ENCODE measurements around the gene MTPN. TPM values are rescaled to one million over a fixed set of nuclear protein-coding genes. Genes with fewer than 3 reads are reported as not detected.

Gene MTPN
- total RNA-seq, 6 experiments from 2014 or later, result 242 to 306 (median 273) TPM

DNA sequence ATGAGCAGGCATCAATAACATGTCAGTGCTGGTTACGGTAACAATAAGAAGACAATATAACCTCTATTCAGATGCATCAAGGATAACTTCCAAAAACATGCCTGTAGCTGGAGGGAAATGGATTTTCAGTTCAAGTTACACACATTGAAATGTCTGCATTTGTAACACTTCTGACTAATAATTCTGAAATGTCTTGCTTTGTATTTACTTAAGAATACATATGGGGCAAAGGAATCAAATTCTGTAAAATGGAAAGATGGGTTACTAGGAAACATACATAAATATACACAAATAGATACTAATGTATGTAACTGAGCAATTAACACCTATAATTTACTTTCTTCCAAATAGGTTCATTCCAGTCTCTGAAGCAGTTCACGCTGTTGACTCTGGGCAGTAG is 18.6 kb upstream of the MTPN start:
- no peak for DNase-seq
- no peak overlapping the region for H3K4me3 Mint-ChIP-seq

GRCh38 chr7:135994466-135995205 is 17.5 kb upstream of the MTPN start:
- Mint-ChIP-seq H3K27ac (no peak overlapping the region), H3K4me3 (no peak overlapping the region), H3K4me1 (ENCODE audit: low read depth) (peaks cover 11% of the 10 kb centered on the region), H3K9me3 (no peaks in the 10 kb centered on the region), H3K36me3 (ENCODE audit: low read depth) (no peaks in the 10 kb centered on the region), H3K27me3 (ENCODE audit: insufficient read depth) (peaks cover 4% of the 10 kb centered on the region; the same call in 1 of the 2 replicates)
- DNase-seq, result no peak
- TF ChIP-seq, protein P1, sequence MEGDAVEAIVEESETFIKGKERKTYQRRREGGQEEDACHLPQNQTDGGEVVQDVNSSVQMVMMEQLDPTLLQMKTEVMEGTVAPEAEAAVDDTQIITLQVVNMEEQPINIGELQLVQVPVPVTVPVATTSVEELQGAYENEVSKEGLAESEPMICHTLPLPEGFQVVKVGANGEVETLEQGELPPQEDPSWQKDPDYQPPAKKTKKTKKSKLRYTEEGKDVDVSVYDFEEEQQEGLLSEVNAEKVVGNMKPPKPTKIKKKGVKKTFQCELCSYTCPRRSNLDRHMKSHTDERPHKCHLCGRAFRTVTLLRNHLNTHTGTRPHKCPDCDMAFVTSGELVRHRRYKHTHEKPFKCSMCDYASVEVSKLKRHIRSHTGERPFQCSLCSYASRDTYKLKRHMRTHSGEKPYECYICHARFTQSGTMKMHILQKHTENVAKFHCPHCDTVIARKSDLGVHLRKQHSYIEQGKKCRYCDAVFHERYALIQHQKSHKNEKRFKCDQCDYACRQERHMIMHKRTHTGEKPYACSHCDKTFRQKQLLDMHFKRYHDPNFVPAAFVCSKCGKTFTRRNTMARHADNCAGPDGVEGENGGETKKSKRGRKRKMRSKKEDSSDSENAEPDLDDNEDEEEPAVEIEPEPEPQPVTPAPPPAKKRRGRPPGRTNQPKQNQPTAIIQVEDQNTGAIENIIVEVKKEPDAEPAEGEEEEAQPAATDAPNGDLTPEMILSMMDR (IDR thresholded peaks at IDR 0.05), result no peak

More for the DNA sequence above, 18.6 kb upstream of the MTPN start:
- Mint-ChIP-seq H3K27me3 (ENCODE audit: insufficient read depth) (peaks cover 4% of the 10 kb centered on the region), H3K27ac (no peak overlapping the region), H3K36me3 (ENCODE audit: low read depth) (no peaks in the 10 kb centered on the region), H3K4me1 (ENCODE audit: low read depth) (peaks cover 11% of the 10 kb centered on the region), H3K9me3 (no peaks in the 10 kb centered on the region)
- TF ChIP-seq, protein P1 (IDR thresholded peaks at IDR 0.05), result no peak

GRCh38 chr7:135993950-135994349 is 16.8 kb upstream of the MTPN start:
- H3K4me3 Mint-ChIP-seq, result no peak overlapping the region
- H3K9me3 Mint-ChIP-seq, result no peaks in the 10 kb centered on the region

GRCh38 chr7:135991906-135992305 is 14.7 kb upstream of the MTPN start:
- TF ChIP-seq, protein P1 (IDR thresholded peaks at IDR 0.05), result no peak
- DNase-seq, result no peak
- Mint-ChIP-seq H3K4me1 (ENCODE audit: low read depth) (peaks cover 11% of the 10 kb centered on the region), H3K36me3 (ENCODE audit: low read depth) (no peaks in the 10 kb centered on the region), H3K4me3 (no peak overlapping the region), H3K27ac (no peak overlapping the region), H3K27me3 (ENCODE audit: insufficient read depth) (peaks cover 2% of the 10 kb centered on the region; the same call in 1 of the 2 replicates), H3K9me3 (no peaks in the 10 kb centered on the region)

More at GRCh38 chr7:135993950-135994349, 16.8 kb upstream of the MTPN start:
- peaks cover 11% of the 10 kb centered on the region for H3K4me1 Mint-ChIP-seq (ENCODE audit: low read depth)
- H3K27ac Mint-ChIP-seq, result no peak overlapping the region
- H3K36me3 Mint-ChIP-seq (ENCODE audit: low read depth), result no peaks in the 10 kb centered on the region
- peaks cover 2% of the 10 kb centered on the region; the same call in 1 of the 2 replicates for H3K27me3 Mint-ChIP-seq (ENCODE audit: insufficient read depth)
- no peak for DNase-seq
- TF ChIP-seq, protein P1 (IDR thresholded peaks at IDR 0.05), result no peak

- Mint-ChIP-seq H3K4me1 (ENCODE audit: low read depth) (peaks cover 11% of the 10 kb centered on the region), H3K9me3 (no peaks in the 10 kb centered on the region), H3K27ac (no peak overlapping the region), H3K36me3 (ENCODE audit: low read depth) (no peaks in the 10 kb centered on the region), H3K27me3 (ENCODE audit: insufficient read depth) (peaks cover 2% of the 10 kb centered on the region; the same call in 1 of the 2 replicates), H3K4me3 (no peak overlapping the region)
- DNase-seq, result no peak
- TF ChIP-seq, protein P1 (IDR thresholded peaks at IDR 0.05), result no peak
These were observed 14.2 kb upstream of the MTPN start for GRCh38 chr7:135991322-135991721.
